Thyroid gland (tissue), 4 donors: Measurements from ENCODE around the gene DAB1.

Source experiments
- POLR2A ChIP-seq, 2 donors: fragments of 450-650 bp; IDR thresholded peaks; one replicate each; pipeline ENCODE4 v1.6.1; 2017; ENCODE audit warnings: antibody characterized with exemption in 2 of 2, mild to moderate bottlenecking in 2 of 2, moderate library complexity in 1 of 2
- TF ChIP-seq, protein P1 (sequence below), 6 experiments: fragments of 200-600 bp in 3 of 6; fragments of 450-650 bp in 3 of 6; sonication (generic) in 3 of 6; IDR thresholded peaks; one replicate each; pipeline ENCODE4 v1.5.1; 2016 to 2019; ENCODE audit warnings: antibody characterized with exemption in 6 of 6, mild to moderate bottlenecking in 2 of 6, inconsistent platforms in 1 of 6, moderate library complexity in 1 of 6

- TF ChIP-seq, protein P1, sequence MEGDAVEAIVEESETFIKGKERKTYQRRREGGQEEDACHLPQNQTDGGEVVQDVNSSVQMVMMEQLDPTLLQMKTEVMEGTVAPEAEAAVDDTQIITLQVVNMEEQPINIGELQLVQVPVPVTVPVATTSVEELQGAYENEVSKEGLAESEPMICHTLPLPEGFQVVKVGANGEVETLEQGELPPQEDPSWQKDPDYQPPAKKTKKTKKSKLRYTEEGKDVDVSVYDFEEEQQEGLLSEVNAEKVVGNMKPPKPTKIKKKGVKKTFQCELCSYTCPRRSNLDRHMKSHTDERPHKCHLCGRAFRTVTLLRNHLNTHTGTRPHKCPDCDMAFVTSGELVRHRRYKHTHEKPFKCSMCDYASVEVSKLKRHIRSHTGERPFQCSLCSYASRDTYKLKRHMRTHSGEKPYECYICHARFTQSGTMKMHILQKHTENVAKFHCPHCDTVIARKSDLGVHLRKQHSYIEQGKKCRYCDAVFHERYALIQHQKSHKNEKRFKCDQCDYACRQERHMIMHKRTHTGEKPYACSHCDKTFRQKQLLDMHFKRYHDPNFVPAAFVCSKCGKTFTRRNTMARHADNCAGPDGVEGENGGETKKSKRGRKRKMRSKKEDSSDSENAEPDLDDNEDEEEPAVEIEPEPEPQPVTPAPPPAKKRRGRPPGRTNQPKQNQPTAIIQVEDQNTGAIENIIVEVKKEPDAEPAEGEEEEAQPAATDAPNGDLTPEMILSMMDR (IDR thresholded peaks at IDR 0.05), result no peak
- no peak for TF ChIP-seq POLR2A (IDR thresholded peaks at IDR 0.05)
These were observed 404.5 kb downstream of the DAB1 start for GRCh38 chr1:57019236-57019839.
